H1 (cell line): ENCODE data around the gene LSR. TPM values are rescaled to one million over a fixed set of nuclear protein-coding genes. Genes with fewer than 3 reads are reported as not detected.

ENCODE experiments used
- CTCF ChIA-PET: fragments of 300-600 bp; sonication (Branson Sonifier 250); formaldehyde crosslinking; loops from one replicate; lab custom pipeline; 2021; ENCODE audit not compliant: partially characterized antibody; lab: Charles Lee
- POLR2A ChIA-PET: fragments of 300-600 bp; sonication (Branson Sonifier 250); formaldehyde crosslinking; loops from one replicate; lab custom pipeline; 2021; ENCODE audit warnings: inconsistent platforms; ENCODE audit not compliant: partially characterized antibody; lab: Charles Lee
- DNase-seq, 2 experiments: peaks; one replicate each; pipeline versions ENCODE4 v3.0.0 to v3.0.0-alpha.2; 2010 to 2022; ENCODE audit warnings: low spot score in 2 of 2, low read depth in 1 of 2, mixed read lengths in 1 of 2
- FAIRE-seq: peaks from 2 replicates; lab custom pipeline; 2011; peaks lifted over from hg19 to GRCh38; lab: Jason Lieb, UNC
- H2AFZ ChIP-seq: 2 replicates; pipeline ENCODE4 v1.8.1; 2012; ENCODE audit warnings: low read length, inconsistent platforms
- H2AK5ac ChIP-seq: 2 replicates; pipeline ENCODE4 v1.6.1; 2013; ENCODE audit warnings: low read depth, low read length
- H2BK120ac ChIP-seq: replicated peaks from 2 replicates; pipeline ENCODE3; 2013; ENCODE audit warnings: low read depth, low read length, inconsistent platforms
- H2BK12ac ChIP-seq: 2 replicates; pipeline ENCODE4 v1.6.1; 2013; ENCODE audit warnings: low read depth, low read length
- H2BK15ac ChIP-seq: 2 replicates; pipeline ENCODE4 v1.6.1; 2013; ENCODE audit warnings: low read length
- H2BK20ac ChIP-seq: 2 replicates; pipeline ENCODE4 v1.6.1; 2013; ENCODE audit warnings: low read length
- H2BK5ac ChIP-seq: 2 replicates; pipeline ENCODE4 v1.6.1; 2013; ENCODE audit warnings: low read depth, low read length
- H3K14ac ChIP-seq: 2 replicates; pipeline ENCODE4 v1.6.1; 2013; ENCODE audit warnings: inconsistent platforms; ENCODE audit not compliant: insufficient read length
- H3K18ac ChIP-seq: 2 replicates; pipeline ENCODE4 v1.6.1; 2013; ENCODE audit warnings: low read length; ENCODE audit errors: extremely low read depth
- H3K23ac ChIP-seq: 2 replicates; pipeline ENCODE4 v1.6.1; 2013; ENCODE audit warnings: inconsistent platforms; ENCODE audit not compliant: insufficient read length
- H3K23me2 ChIP-seq: 2 replicates; pipeline ENCODE4 v1.6.1; 2013; ENCODE audit warnings: low read depth, low read length
- H3K27ac ChIP-seq: 2 replicates; pipeline ENCODE4 v1.6.1; 2011; ENCODE audit warnings: low read depth, low read length, inconsistent platforms
- H3K27me3 ChIP-seq, 4 experiments: replicated peaks in 1 of 4; 1 replicate in 1 of 4; 2 replicates in 3 of 4; pipeline versions ENCODE4 v1.6.1 to v1.8.1; 2011 to 2013; ENCODE audit warnings: low read length in 3 of 4, mild to moderate bottlenecking in 3 of 4, inconsistent platforms in 2 of 4, mixed read lengths in 2 of 4, moderate library complexity in 1 of 4; ENCODE audit not compliant: control insufficient read depth in 3 of 4, insufficient read depth in 3 of 4; ENCODE audit errors: extremely low read depth in 1 of 4
- H3K36me3 ChIP-seq, 4 experiments: 2 replicates each; pipeline versions ENCODE4 v1.6.1 to v1.8.1; 2011 to 2013; ENCODE audit warnings: mild to moderate bottlenecking in 4 of 4, low read length in 3 of 4, moderate library complexity in 2 of 4, control low read depth in 1 of 4, inconsistent platforms in 1 of 4; ENCODE audit not compliant: insufficient read depth in 4 of 4, control insufficient read depth in 2 of 4
- H3K4ac ChIP-seq: replicated peaks from 2 replicates; pipeline ENCODE3; 2013; ENCODE audit warnings: low read length, low read depth, mixed read lengths, inconsistent platforms; ENCODE audit not compliant: insufficient read length
- H3K4me1 ChIP-seq, 4 experiments: replicated peaks in 1 of 4; 1 replicate in 1 of 4; 2 replicates in 3 of 4; pipeline versions ENCODE4 v1.6.1 to v1.8.1; 2011 to 2013; ENCODE audit warnings: low read length in 3 of 4, inconsistent platforms in 2 of 4, mixed read lengths in 1 of 4; ENCODE audit not compliant: insufficient read depth in 4 of 4, control insufficient read depth in 3 of 4
- H3K4me2 ChIP-seq, 2 experiments: 2 replicates each; pipeline versions ENCODE4 v1.6.1 to v1.8.1; 2011 to 2013; ENCODE audit warnings: low read depth in 2 of 2, low read length in 2 of 2, control low read depth in 1 of 2, inconsistent platforms in 1 of 2, mild to moderate bottlenecking in 1 of 2; ENCODE audit not compliant: insufficient read depth in 1 of 2
- H3K4me3 ChIP-seq, 4 experiments: fragments of 200-600, 300-600 bp in 1 of 4; sonication (generic), shearing (Covaris generic), sonication (Bioruptor Twin) in 1 of 4; 2 replicates each; pipeline versions ENCODE4 v1.5.1 to v1.8.1; 2011 to 2016; ENCODE audit warnings: low read length in 4 of 4, low read depth in 3 of 4, control low read depth in 2 of 4, inconsistent platforms in 2 of 4, mild to moderate bottlenecking in 2 of 4, mixed read lengths in 1 of 4, moderate library complexity in 1 of 4; ENCODE audit not compliant: insufficient read depth in 2 of 4; ENCODE audit errors: extremely low read depth in 1 of 4
- H3K56ac ChIP-seq: replicated peaks from 2 replicates; pipeline ENCODE3; 2013; ENCODE audit warnings: low read depth, mild to moderate bottlenecking, mixed read lengths, low read length, inconsistent platforms; ENCODE audit not compliant: insufficient read length
- H3K79me1 ChIP-seq: 2 replicates; pipeline ENCODE4 v1.6.1; 2013; ENCODE audit warnings: low read depth, low read length, control low read depth
- H3K79me2 ChIP-seq, 2 experiments: 2 replicates each; pipeline versions ENCODE4 v1.6.1 to v1.8.1; 2012 to 2013; ENCODE audit warnings: low read length in 2 of 2, mild to moderate bottlenecking in 2 of 2, inconsistent platforms in 1 of 2; ENCODE audit not compliant: insufficient read depth in 2 of 2, control insufficient read depth in 1 of 2
- H3K9ac ChIP-seq, 4 experiments: replicated peaks in 1 of 4; 1 replicate in 1 of 4; 2 replicates in 3 of 4; pipeline versions ENCODE4 v1.6.1 to v1.8.1; 2011 to 2013; ENCODE audit warnings: low read depth in 3 of 4, low read length in 3 of 4, control low read depth in 2 of 4, mild to moderate bottlenecking in 2 of 4, moderate library complexity in 2 of 4, inconsistent platforms in 1 of 4; ENCODE audit errors: extremely low read depth in 1 of 4
- H3K9me3 ChIP-seq, 2 experiments: 2 replicates each; pipeline versions ENCODE4 v1.6.1 to v1.8.1; 2012 to 2013; ENCODE audit warnings: mild to moderate bottlenecking in 2 of 2, moderate library complexity in 2 of 2, control low read depth in 1 of 2, inconsistent platforms in 1 of 2, low read depth in 1 of 2, low read length in 1 of 2, mixed read lengths in 1 of 2; ENCODE audit not compliant: insufficient read depth in 2 of 2
- H4K20me1 ChIP-seq, 2 experiments: replicated peaks in 1 of 2; 2 replicates each; pipeline versions ENCODE3 to v1.8.1; 2011 to 2013; ENCODE audit warnings: inconsistent platforms in 2 of 2, low read length in 2 of 2, mild to moderate bottlenecking in 1 of 2; ENCODE audit not compliant: insufficient read depth in 2 of 2, control insufficient read depth in 1 of 2
- H4K5ac ChIP-seq: 2 replicates; pipeline ENCODE4 v1.6.1; 2013; ENCODE audit warnings: low read length, low read depth, mixed read lengths, inconsistent platforms; ENCODE audit not compliant: insufficient read length
- H4K8ac ChIP-seq: 2 replicates; pipeline ENCODE4 v1.8.0; 2013; ENCODE audit warnings: mild to moderate bottlenecking, moderate library complexity, low read length, inconsistent platforms; ENCODE audit not compliant: insufficient read depth; ENCODE audit errors: extremely low read depth
- H4K91ac ChIP-seq: replicated peaks from 2 replicates; pipeline ENCODE3; 2013; ENCODE audit warnings: low read length, mixed read lengths, inconsistent platforms; ENCODE audit not compliant: insufficient read length
- CBX5 ChIP-seq: fragments of 300-800, 300-1000 bp; sonication (generic); IDR thresholded peaks from 2 replicates; pipeline ENCODE4 v1.7.1; 2016; ENCODE audit warnings: antibody characterized with exemption, low read length, low read depth
- CHD2 ChIP-seq: IDR thresholded peaks from 2 replicates; pipeline ENCODE4 v1.6.1; 2012; ENCODE audit warnings: low read length, improper control_type of control experiment
- KDM5A ChIP-seq: fragments of 200-600 bp; IDR thresholded peaks from 2 replicates; pipeline ENCODE4 v1.7.1; 2012; ENCODE audit warnings: mild to moderate bottlenecking, low read length, inconsistent platforms, mixed read lengths
- RFX5 ChIP-seq: IDR thresholded peaks from 2 replicates; pipeline ENCODE4 v1.6.1; 2011; ENCODE audit warnings: low read depth, low read length, improper control_type of control experiment, borderline replicate concordance
- SP1 ChIP-seq: IDR thresholded peaks from 2 replicates; pipeline ENCODE4 v1.6.1; 2011; ENCODE audit warnings: low read depth, low read length
- SP4 ChIP-seq: IDR thresholded peaks from 2 replicates; pipeline ENCODE4 v1.6.1; 2012; ENCODE audit warnings: low read length, inconsistent platforms
- TBP ChIP-seq: IDR thresholded peaks from 2 replicates; pipeline ENCODE4 v1.6.1; 2011; ENCODE audit warnings: low read depth, low read length, improper control_type of control experiment
- ZNF274 ChIP-seq: IDR thresholded peaks from 2 replicates; pipeline ENCODE4 v1.7.0; 2012; ENCODE audit warnings: low read length, borderline replicate concordance; ENCODE audit errors: extremely low read depth
- WGBS, 2 experiments: shearing (Covaris generic) in 1 of 2; methylation state at CpG; one replicate each; pipeline versions ENCODE4 v1.1.6 to v1.1.7; 2013 to 2015; ENCODE audit warnings: low lambda C conversion rate in 2 of 2, mixed read lengths in 2 of 2, inconsistent platforms in 1 of 2, low coverage in 1 of 2, missing lambda C conversion rate in 1 of 2; ENCODE audit not compliant: insufficient replicate concordance in 2 of 2, insufficient coverage in 1 of 2, insufficient read length in 1 of 2; ENCODE audit errors: extremely low coverage in 1 of 2, missing lambda C conversion rate in 1 of 2; 5-methylcytosine and 5-hydroxymethylcytosine counted together
- polyA plus RNA-seq, 7 experiments: library from polyadenylated mRNA; depleted of rRNA in 3 of 7; stranded (reverse) in 5 of 7; unstranded in 2 of 7; fragments of >200 nt in 5 of 7; fragments of 200-250 nt in 2 of 7; gene quantifications; 1 replicate in 5 of 7; 2 replicates in 1 of 7; 4 replicates in 1 of 7; pipeline versions ENCODE4 v1.2.1 to v1.2.3, GENCODE V29; 2011 to 2013; ENCODE audit warnings: missing spikeins in 2 of 7, mixed read lengths in 2 of 7
- total RNA-seq: library from RNA; stranded (reverse); fragmentation: NEBNext Ultra II Directional; extraction: Animal tissue kit (Norgen Biotek cat#: 25700); gene quantifications from 2 replicates; pipeline ENCODE4 v1.2.1, GENCODE V29; 2021
- TF ChIP-seq, protein P1 (sequence below): IDR thresholded peaks from 2 replicates; pipeline ENCODE4 v1.6.1; 2012; ENCODE audit warnings: inconsistent platforms
- TF ChIP-seq, protein P2 (sequence below): IDR thresholded peaks from 2 replicates; pipeline ENCODE4 v1.6.1; 2011; ENCODE audit warnings: low read depth, mild to moderate bottlenecking, low read length; ENCODE audit not compliant: insufficient read depth
- TF ChIP-seq, protein P3 (sequence below): IDR thresholded peaks from 2 replicates; pipeline ENCODE4 v1.6.1; 2012; ENCODE audit warnings: inconsistent platforms

The LSR gene
- total and polyA plus RNA-seq, 2 of the 8 experiments (the other 6 are each of a cell fraction or from before 2014, with no cell fraction given): 159 to 186 TPM

DNA sequence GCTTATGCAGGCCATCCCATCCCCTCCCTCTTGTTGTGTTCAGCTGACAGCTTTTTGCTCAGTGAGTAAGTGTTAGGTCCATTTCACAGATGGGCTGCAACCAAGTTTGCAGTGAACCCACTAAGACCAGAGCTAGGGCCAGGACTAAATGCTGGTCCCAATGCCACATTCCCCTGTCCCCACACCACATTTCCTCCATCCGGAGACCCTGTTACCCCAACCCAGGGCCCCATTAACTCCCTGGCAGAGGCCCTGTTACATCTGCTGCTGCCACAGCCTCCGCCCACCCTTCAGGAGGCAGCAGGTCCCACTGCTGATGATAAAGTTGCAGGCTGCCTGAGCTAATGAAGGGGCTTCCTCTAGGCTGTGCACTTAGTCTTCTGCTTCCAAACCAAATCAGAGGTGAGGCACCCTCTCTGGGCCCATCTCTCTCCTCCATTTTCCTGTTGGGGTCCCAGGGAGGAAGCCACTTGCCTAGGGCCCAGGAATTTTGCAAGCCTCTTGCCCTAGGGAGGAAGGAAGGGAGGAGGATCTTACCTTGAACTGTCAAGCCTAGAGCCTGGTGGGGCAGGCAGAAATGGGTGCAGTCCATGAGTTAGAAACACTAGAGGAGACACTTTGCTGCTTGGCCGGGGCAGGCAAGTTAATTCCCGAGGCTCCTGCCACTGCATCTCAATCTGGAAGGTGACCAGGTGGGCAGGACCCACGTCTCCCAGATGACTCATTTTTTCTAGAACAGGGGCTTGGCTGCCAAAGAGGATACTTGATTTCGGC is 16.5 kb downstream of the LSR start:
- H2BK15ac ChIP-seq: no peak overlapping the region
- TF ChIP-seq SP4: no peak
- TF ChIP-seq, protein P1, sequence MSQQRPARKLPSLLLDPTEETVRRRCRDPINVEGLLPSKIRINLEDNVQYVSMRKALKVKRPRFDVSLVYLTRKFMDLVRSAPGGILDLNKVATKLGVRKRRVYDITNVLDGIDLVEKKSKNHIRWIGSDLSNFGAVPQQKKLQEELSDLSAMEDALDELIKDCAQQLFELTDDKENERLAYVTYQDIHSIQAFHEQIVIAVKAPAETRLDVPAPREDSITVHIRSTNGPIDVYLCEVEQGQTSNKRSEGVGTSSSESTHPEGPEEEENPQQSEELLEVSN: no peak
- TF ChIP-seq, protein P2, sequence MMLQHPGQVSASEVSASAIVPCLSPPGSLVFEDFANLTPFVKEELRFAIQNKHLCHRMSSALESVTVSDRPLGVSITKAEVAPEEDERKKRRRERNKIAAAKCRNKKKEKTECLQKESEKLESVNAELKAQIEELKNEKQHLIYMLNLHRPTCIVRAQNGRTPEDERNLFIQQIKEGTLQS: no peak
- TF ChIP-seq RFX5: no peak
- TF ChIP-seq, protein P3, sequence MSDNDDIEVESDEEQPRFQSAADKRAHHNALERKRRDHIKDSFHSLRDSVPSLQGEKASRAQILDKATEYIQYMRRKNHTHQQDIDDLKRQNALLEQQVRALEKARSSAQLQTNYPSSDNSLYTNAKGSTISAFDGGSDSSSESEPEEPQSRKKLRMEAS: no peak
- TF ChIP-seq CHD2: no peak
- no peak for TF ChIP-seq SP1
- no peak for TF ChIP-seq KDM5A
- no peak for TF ChIP-seq ZNF274
- no peak for TF ChIP-seq CBX5
- no peak for TF ChIP-seq TBP

More for the DNA sequence above, 16.5 kb downstream of the LSR start:
- Histone ChIP-seq H2BK5ac (no peak overlapping the region), H3K4me2 (no peak overlapping the region), H4K5ac (no peak overlapping the region), H3K27me3 (no peaks in the 10 kb centered on the region), H2BK12ac (no peak overlapping the region), H3K36me3 (peaks cover 12 to 43% (median 20%) of the 10 kb centered on the region in 4 experiments; a peak in 7 of 8 replicates), H3K23ac (no peak overlapping the region), H2AK5ac (no peak overlapping the region), H3K14ac (no peak overlapping the region), H4K20me1 (peaks cover 6 to 32% of the 10 kb centered on the region in 2 experiments), H3K79me1 (peaks cover 4% of the 10 kb centered on the region), H3K56ac (no peak overlapping the region), H3K9me3 (peaks cover 0 to 2% of the 10 kb centered on the region in 2 experiments; a peak in 1 of 4 replicates), H3K27ac (no peak overlapping the region), H2BK120ac (no peak overlapping the region), H3K79me2 (peaks cover 0 to 5% of the 10 kb centered on the region in 2 experiments; a peak in 1 of 4 replicates), H3K4me1 (peaks cover 0 to 12% (median 8%) of the 10 kb centered on the region in 4 experiments; a peak in 5 of 7 replicates), H4K91ac (no peak overlapping the region), H3K4me3 (no peak overlapping the region), H2AFZ (no peak overlapping the region), H3K4ac (no peak overlapping the region), H2BK20ac (no peak overlapping the region), H3K18ac (no peak overlapping the region), H3K23me2 (no peaks in the 10 kb centered on the region; the same call in 1 of the 2 replicates), H3K9ac (no peak overlapping the region), H4K8ac (no peak overlapping the region)
- 87% methylated on average over 6 of the region's 6 CpGs; no CpG with 5 or more reads in 1 of the 2 experiments for WGBS, 2 experiments
- DNase-seq (no peak), FAIRE-seq (no peak)
- ChIA-PET CTCF (interaction anchor here (1.1 to 2.7 kb wide), 6 partner anchors 14 to 221 kb away, joined by 3 to 12 read pairs (median 4); partner anchors contain the start of gene HAMP), POLR2A (interaction anchor here (1.0 to 10.5 kb wide), 6 partner anchors 7 to 124 kb away, joined by 3 to 146 read pairs (median 8); partner anchors contain the start of genes HAMP and LSR)
